Endothelial cell of umbilical vein (primary cell): ENCODE data around the gene CHD9NB. TPM values are rescaled to one million over a fixed set of nuclear protein-coding genes. Genes with fewer than 3 reads are reported as not detected.

Experiments
- BruUV-seq: library from RNA; stranded (reverse); fragments of 400-500 nt; replicated peaks from 2 replicates; lab custom pipeline; 2021; lab: Mats Ljungman, UMichigan
- CTCF ChIA-PET: fragments of 300-600, 350-600 bp; sonication (Branson Sonifier 250); formaldehyde crosslinking; loops from one replicate; lab custom pipeline; 2021; ENCODE audit warnings: antibody characterized with exemption, inconsistent platforms; lab: Charles Lee
- POLR2A ChIA-PET: fragments of 300-600, 350-600 bp; sonication (Branson Sonifier 250); formaldehyde crosslinking; loops from one replicate; lab custom pipeline; 2021; ENCODE audit warnings: antibody characterized with exemption, inconsistent platforms; lab: Charles Lee
- DNase-seq: peaks from one replicate; pipeline ENCODE4 v3.0.0-alpha.2; 2011; ENCODE audit warnings: low read depth, low spot score
- FAIRE-seq: peaks from 2 replicates; lab custom pipeline; 2011; peaks lifted over from hg19 to GRCh38; lab: Jason Lieb, UNC
- H2AFZ ChIP-seq: 2 replicates; pipeline ENCODE4 v1.6.0; 2012; ENCODE audit warnings: low read depth, low read length, control low read depth, inconsistent platforms
- H3K27ac ChIP-seq: 2 replicates; pipeline ENCODE4 v1.5.1; 2011; ENCODE audit warnings: low read depth, mild to moderate bottlenecking, control low read depth, low read length, moderate library complexity; ENCODE audit not compliant: insufficient read depth
- H3K27me3 ChIP-seq, 2 experiments: 2 replicates each; pipeline versions ENCODE4 v1.6.0 to v1.6.1; 2011; ENCODE audit warnings: low read length in 2 of 2, mixed read lengths in 1 of 2; ENCODE audit not compliant: control insufficient read depth in 2 of 2, insufficient read depth in 2 of 2
- H3K36me3 ChIP-seq, 2 experiments: 2 replicates in 1 of 2; 3 replicates in 1 of 2; pipeline ENCODE4 v1.5.1; 2011; ENCODE audit warnings: low read length in 2 of 2, mild to moderate bottlenecking in 1 of 2, moderate library complexity in 1 of 2; ENCODE audit not compliant: control insufficient read depth in 2 of 2, insufficient read depth in 2 of 2; ENCODE audit errors: extremely low read depth in 1 of 2
- H3K4me1 ChIP-seq: 3 replicates; pipeline ENCODE4 v1.5.1; 2011; ENCODE audit warnings: mild to moderate bottlenecking, low read length; ENCODE audit not compliant: control insufficient read depth, insufficient read depth; ENCODE audit errors: extremely low read depth
- H3K4me2 ChIP-seq: 2 replicates; pipeline ENCODE4 v1.6.1; 2011; ENCODE audit warnings: low read length, control low read depth, mixed read lengths; ENCODE audit not compliant: insufficient read depth
- H3K4me3 ChIP-seq, 3 experiments: fragments of 200-600 bp in 1 of 3; sonication (generic), shearing (Covaris generic) in 1 of 3; replicated peaks in 1 of 3; 2 replicates each; pipeline ENCODE4 v1.5.1; 2011 to 2016; ENCODE audit warnings: control low read depth in 3 of 3, low read length in 3 of 3, mild to moderate bottlenecking in 2 of 3, inconsistent platforms in 1 of 3, low read depth in 1 of 3, moderate library complexity in 1 of 3; ENCODE audit not compliant: insufficient read depth in 1 of 3
- H3K79me2 ChIP-seq: 2 replicates; pipeline ENCODE4 v1.6.0; 2012; ENCODE audit warnings: low read length, inconsistent platforms; ENCODE audit not compliant: control insufficient read depth, insufficient read depth
- H3K9ac ChIP-seq: replicated peaks from 2 replicates; pipeline ENCODE3; 2011; ENCODE audit warnings: low read length, control low read depth; ENCODE audit not compliant: insufficient read depth; ENCODE audit errors: extremely low read depth
- H3K9me1 ChIP-seq: replicated peaks from 3 replicates; pipeline ENCODE4 v1.6.0; 2011; ENCODE audit warnings: mild to moderate bottlenecking, low read length; ENCODE audit not compliant: control insufficient read depth, insufficient read depth; ENCODE audit errors: extremely low read depth
- H3K9me3 ChIP-seq: replicated peaks from 2 replicates; pipeline ENCODE4 v1.5.1; 2012; ENCODE audit warnings: low read length, inconsistent platforms; ENCODE audit not compliant: control insufficient read depth, insufficient read depth
- H4K20me1 ChIP-seq: replicated peaks from 2 replicates; pipeline ENCODE3; 2011; ENCODE audit warnings: mild to moderate bottlenecking, low read length; ENCODE audit not compliant: control insufficient read depth, insufficient read depth; ENCODE audit errors: extremely low read depth
- CTCF ChIP-seq, 2 donors: IDR thresholded peaks; 1 replicate in 1 of 2; 2 replicates in 1 of 2; pipeline ENCODE4 v1.5.1; 2011; ENCODE audit warnings: low read length in 2 of 2, mild to moderate bottlenecking in 2 of 2, moderate library complexity in 2 of 2, control low read depth in 1 of 2, inconsistent platforms in 1 of 2, low read depth in 1 of 2; ENCODE audit not compliant: insufficient read depth in 1 of 2; ENCODE audit errors: extremely low read depth in 1 of 2
- EZH2 ChIP-seq: IDR thresholded peaks from 2 replicates; pipeline ENCODE4 v1.6.1; 2012; ENCODE audit warnings: borderline replicate concordance, low read depth, mild to moderate bottlenecking, moderate library complexity, low read length, inconsistent platforms; ENCODE audit not compliant: severe bottlenecking
- FOS ChIP-seq: IDR thresholded peaks from 2 replicates; pipeline ENCODE4 v1.6.1; 2011; ENCODE audit warnings: mild to moderate bottlenecking, low read length, moderate library complexity, borderline replicate concordance; ENCODE audit not compliant: insufficient read depth
- GATA2 ChIP-seq: IDR thresholded peaks from 2 replicates; pipeline ENCODE4 v1.7.0; 2011; ENCODE audit warnings: low read depth, mild to moderate bottlenecking, moderate library complexity, mixed read lengths, low read length; ENCODE audit not compliant: insufficient read length, insufficient read depth
- JUN ChIP-seq: IDR thresholded peaks from 2 replicates; pipeline ENCODE4 v1.6.1; 2011; ENCODE audit warnings: borderline replicate concordance, low read depth; ENCODE audit not compliant: insufficient read length, insufficient read depth
- MAX ChIP-seq: IDR thresholded peaks from 2 replicates; pipeline ENCODE4 v1.6.1; 2011; ENCODE audit not compliant: insufficient read depth, insufficient read length
- MYC ChIP-seq: IDR thresholded peaks from one replicate; pipeline ENCODE4 v1.6.1; 2011; ENCODE audit warnings: mild to moderate bottlenecking, low read depth, low read length
- POLR2A ChIP-seq: IDR thresholded peaks from 2 replicates; pipeline ENCODE4 v1.6.1; 2012; ENCODE audit warnings: low read depth, mild to moderate bottlenecking, control low read depth, low read length
- POLR2AphosphoS5 ChIP-seq: IDR thresholded peaks from 2 replicates; pipeline ENCODE4 v1.6.1; 2012; ENCODE audit warnings: low read depth, mild to moderate bottlenecking, control low read depth, low read length, moderate library complexity; ENCODE audit not compliant: insufficient read depth
- dilution Hi-C: fragments of 300-500 bp; cut with MboI; formaldehyde crosslinking; loops from one replicate; pipeline ENCODE4 v1.15.0; 2019; ENCODE audit warnings: low sequenced_read_pairs; ENCODE audit not compliant: extremely low pct_ligation_motif_present
- intact Hi-C: fragments of 100-400 bp; cut with micrococcal nuclease; formaldehyde crosslinking; loops from one replicate; pipeline ENCODE4 v1.10.0; 2022
- polyA plus RNA-seq, 4 experiments: library from polyadenylated mRNA; depleted of rRNA in 3 of 4; stranded (reverse) in 3 of 4; unstranded in 1 of 4; fragments of >200 nt; gene quantifications; 2 replicates each; pipeline versions ENCODE4 v1.2.1 to v1.2.3, GENCODE V29; 2011 to 2012; ENCODE audit warnings: missing spikeins in 1 of 4
- total RNA-seq: library from RNA; stranded (reverse); gene quantifications from 2 replicates; pipeline ENCODE4 v1.2.3, GENCODE V29; 2021

CHD9NB gene
- total and polyA plus RNA-seq, 2 donors (not counting 3 experiments of a cell fraction or from before 2014, with no cell fraction given): 0.44 to 0.66 TPM

DNA sequence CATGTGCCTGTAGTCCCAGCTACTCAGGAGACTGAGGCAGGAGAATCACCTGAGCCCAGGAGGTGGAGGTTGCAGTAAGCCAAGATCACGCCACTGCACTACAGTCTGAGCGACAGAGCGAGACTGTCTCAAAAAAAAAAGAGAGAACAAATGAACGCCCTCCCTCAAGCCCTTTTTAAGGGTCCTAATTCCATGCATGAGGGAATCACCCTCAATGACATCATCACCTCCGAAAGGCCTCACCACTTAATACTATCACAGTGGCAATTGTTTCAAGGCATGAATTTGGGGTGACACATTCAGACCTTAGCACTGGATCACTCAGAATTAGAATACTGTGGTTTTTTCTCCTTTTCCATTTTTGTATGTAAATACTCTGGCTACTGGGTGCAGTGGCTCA, 57.8 kb downstream of the CHD9NB start:
- H3K27me3 ChIP-seq: no peaks in the 10 kb centered on the region
- ChIA-PET CTCF (no interaction called here), POLR2A (no interaction called here)
- FAIRE-seq: no peak
- H3K79me2 ChIP-seq: no peaks in the 10 kb centered on the region
- H2AFZ ChIP-seq: no peak overlapping the region
- H3K4me2 ChIP-seq: no peak overlapping the region
- no peaks in the 10 kb centered on the region for H3K4me1 ChIP-seq
- DNase-seq: no peak
- H3K27ac ChIP-seq: no peak overlapping the region
- no peak overlapping the region for H3K4me3 ChIP-seq
- no peaks in the 10 kb centered on the region for H4K20me1 ChIP-seq
- BruUV-seq: no TSS peak
- intact Hi-C loops (no loop called here), dilution Hi-C loops (no loop called here)
- no peaks in the 10 kb centered on the region for H3K9me1 ChIP-seq
- TF ChIP-seq CTCF (IDR thresholded peaks at IDR 0.05; ENCODE audit: extremely low read depth in 1 of 2, insufficient read depth in 1 of 2, low read depth in 1 of 2, low read length in 2 of 2) (no peak), FOS (no peak), POLR2AphosphoS5 (no peak), GATA2 (no peak), JUN (no peak), POLR2A (no peak), MYC (no peak), EZH2 (no peak), MAX (no peak)
- H3K9me3 ChIP-seq: no peaks in the 10 kb centered on the region
- H3K9ac ChIP-seq: no peak overlapping the region
- H3K36me3 ChIP-seq: no peaks in the 10 kb centered on the region
